Mammary epithelial cell (primary cell): ENCODE measurements around the gene ZNF783.

Experiments used
- CTCF ChIP-seq, 2 donors: IDR thresholded peaks in 1 of 2; conservative IDR thresholded peaks in 1 of 2; 2 replicates each; pipeline ENCODE4 v1.5.1; 2011 to 2012; ENCODE audit warnings: inconsistent platforms in 2 of 2, low read length in 2 of 2, mild to moderate bottlenecking in 2 of 2, control low read depth in 1 of 2, low read depth in 1 of 2; ENCODE audit not compliant: insufficient read depth in 1 of 2; ENCODE audit errors: extremely low read depth in 1 of 2
- EZH2 ChIP-seq: IDR thresholded peaks from 2 replicates; pipeline ENCODE4 v1.6.1; 2012; ENCODE audit warnings: low read length, inconsistent platforms, borderline replicate concordance

- no peak for TF ChIP-seq CTCF (conservative IDR thresholded peaks at IDR 0.05 in 1 of 2, IDR thresholded peaks at IDR 0.05 in 1 of 2; ENCODE audit: extremely low read depth in 1 of 2, insufficient read depth in 1 of 2, low read depth in 1 of 2, low read length in 2 of 2)
- no peak for TF ChIP-seq EZH2
Measured at GRCh38 chr7:149329766-149330334, 67.9 kb downstream of the ZNF783 start.
